GM19438 (cell line): ENCODE data around the gene TMEM119.

ENCODE experiments used
- ATAC-seq: cut with Tn5 transposase; IDR thresholded peaks from one replicate; pipeline ENCODE4 v1.9.1; 2021; ENCODE audit warnings: low read depth; ENCODE audit not compliant: unreplicated experiment

The TMEM119 gene

DNA sequence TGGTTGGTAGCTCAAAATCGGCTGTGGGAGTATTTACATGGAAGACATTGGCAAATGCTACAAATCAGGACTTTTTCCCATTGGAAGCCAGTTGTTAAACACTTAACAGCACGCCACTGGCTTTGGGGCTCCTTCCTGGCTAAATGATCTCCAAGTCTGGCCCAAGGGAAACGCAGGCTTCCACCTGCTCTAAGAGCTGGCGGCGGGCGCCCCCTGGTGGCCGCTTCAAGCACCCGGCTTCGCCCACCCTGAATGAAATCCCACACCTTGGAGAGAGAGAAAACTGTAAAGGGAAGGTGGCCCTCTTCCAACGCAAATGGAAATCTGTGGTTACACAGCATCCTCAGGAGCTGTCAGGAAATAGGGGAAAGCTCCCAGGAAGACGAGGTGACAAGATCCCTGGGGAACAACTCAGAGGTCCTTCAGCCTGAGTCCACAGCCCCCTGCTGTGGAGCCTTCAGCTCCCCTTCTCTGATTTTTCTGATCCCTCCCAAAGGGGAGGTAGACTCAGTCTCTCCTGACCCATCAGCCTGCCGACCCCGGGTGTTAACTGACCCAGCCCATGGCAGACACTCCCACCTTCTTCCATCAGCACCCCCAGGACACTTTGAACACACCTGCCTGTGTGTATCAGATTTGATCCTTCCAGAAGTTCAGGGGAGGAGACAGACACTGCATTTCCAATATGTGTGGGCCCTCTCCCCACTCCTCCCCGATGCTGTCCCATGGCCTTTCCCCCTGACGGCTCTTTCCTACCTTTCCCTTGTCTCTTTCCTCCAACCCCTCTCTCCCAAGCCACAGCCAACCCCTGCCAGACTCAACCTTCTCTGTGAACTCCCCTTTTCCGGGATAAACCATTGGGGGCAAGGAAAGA lies 20.4 kb upstream of the TMEM119 start:
- no peak for ATAC-seq

- peak; percentile 65 for ATAC-seq
Observed at GRCh38 chr12:108616941-108617858, 19.3 kb upstream of the TMEM119 start.

- no peak for ATAC-seq
Observed at GRCh38 chr12:108616359-108616758, 18.5 kb upstream of the TMEM119 start.

- no peak for ATAC-seq
Observed at GRCh38 chr12:108615918-108616317, 18.0 kb upstream of the TMEM119 start.

GRCh38 chr12:108614639-108615038 lies 16.8 kb upstream of the TMEM119 start:
- no peak for ATAC-seq

- ATAC-seq = no peak
Observed at GRCh38 chr12:108614041-108614440, 16.2 kb upstream of the TMEM119 start.

DNA sequence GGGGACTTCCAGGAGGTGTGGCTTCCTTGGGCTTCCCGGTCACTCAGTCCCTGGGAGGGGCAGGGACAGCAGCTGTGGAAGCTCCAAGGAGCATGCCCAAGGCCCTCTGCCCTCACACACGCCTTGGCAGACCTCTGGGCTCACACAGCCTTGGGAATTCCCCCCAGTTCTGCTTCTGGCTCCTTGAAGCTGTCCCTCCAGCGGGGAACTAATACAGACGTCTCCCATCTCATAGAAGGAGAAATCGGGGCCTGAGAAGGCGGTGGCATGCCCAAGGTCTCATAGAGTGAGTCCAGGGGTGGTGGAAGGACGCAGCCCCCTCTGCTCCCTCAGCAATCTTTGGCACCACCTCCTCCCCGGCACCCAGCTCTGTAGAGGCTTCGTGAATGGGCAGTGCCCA lies 15.7 kb upstream of the TMEM119 start:
- no peak for ATAC-seq

- ATAC-seq = no peak
Observed at GRCh38 chr12:108612788-108613282, 15.0 kb upstream of the TMEM119 start.

GRCh38 chr12:108611884-108612415 lies 14.1 kb upstream of the TMEM119 start:
- ATAC-seq = no peak

DNA sequence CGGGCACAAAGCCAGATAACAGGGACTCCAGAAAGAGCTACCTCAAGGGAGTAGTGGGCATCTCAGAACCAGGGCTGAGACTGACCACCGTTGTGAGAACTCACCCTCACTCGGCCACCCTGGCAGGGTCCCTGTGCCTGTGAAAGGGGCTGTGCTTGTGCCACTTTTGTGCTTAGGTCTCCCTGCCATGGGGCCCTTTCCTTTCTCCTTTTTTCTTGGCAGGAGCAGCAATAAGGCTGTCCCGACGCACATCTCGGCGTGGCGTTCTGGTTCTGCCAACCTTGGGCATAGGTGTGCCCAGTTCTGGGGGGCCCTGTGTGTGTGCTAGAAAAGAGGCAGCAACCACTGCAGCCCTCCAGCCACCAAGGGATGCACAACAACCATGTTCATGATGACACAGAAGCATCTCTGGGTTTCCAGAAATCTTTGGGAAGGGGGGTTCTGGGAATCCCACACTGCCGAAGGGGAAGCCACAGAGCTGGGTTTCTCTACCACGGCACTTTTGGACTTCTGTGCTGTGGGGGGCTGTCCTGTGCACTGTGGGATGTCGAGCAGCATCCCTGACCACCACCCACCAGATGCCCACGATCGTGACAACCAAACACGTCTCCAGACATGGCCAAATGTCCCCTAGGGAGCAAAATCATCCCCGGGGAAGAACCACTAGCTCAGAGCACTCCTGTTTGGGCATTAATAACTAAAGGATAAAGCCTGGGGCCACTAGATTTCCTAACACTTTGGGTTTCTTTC lies 13.1 kb upstream of the TMEM119 start:
- ATAC-seq = no peak

DNA sequence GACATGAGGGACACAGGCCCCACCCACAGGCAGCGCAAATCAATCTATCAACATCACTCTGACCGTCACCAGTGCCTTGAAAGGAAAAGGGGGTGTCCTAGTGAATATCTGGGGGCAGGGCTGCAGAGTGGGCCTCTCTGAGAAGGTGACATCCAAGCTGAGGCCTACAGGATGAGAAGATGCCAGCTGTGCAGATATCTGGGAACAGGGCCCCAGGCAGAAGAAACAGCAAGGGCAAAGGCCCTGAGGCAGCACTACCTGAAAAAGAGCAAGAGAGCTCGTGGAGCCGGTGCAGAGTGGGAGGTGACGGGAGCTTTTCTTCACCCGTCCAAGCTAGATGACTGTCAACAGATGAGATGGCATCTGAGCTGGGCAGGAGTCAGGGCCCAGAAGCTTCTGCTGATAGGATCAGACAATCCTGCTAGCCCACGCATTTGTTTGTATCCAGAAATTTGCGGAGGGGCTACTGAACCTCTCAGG lies 12.5 kb upstream of the TMEM119 start:
- ATAC-seq = no peak

DNA sequence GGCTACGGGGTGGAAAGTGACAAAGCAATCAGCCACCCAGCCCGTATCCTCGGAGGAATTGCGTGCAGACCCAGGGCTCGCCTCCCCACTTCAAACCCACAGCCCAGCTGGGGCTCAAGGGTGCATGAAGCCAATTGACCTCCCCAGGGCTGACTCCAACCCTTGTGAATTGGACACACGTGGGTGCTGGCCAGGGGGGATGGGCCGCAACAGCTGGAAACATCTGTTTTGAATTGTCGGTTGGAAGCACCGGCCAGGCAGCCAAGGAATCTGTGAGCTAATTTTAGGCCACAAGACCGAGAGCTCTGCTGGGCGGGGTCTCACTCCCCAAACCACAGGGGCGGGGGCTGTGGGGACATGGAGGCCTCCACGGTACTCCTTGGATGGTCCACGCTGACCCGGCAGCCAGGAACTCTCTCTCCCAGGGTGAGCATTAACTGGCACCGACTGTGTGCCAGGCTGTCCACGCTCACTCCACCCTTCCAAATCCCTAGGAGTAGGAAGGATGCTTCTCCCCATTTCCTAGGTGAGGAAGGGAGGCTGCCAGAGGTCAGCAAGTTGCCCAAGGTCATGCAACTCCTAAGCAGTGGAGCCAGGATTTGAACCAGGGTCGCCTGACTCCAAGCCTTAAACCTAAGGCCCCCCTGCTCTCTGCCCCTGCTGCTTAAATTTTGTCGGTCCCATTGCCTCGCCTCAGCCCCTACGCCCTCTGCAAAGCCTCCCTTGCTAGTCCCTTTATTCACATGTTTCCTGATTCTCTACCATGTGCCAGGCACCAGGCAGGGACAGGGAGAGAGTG lies 11.9 kb upstream of the TMEM119 start:
- no peak for ATAC-seq

- ATAC-seq = no peak
Observed at GRCh38 chr12:108608616-108609015, 10.7 kb upstream of the TMEM119 start.

DNA sequence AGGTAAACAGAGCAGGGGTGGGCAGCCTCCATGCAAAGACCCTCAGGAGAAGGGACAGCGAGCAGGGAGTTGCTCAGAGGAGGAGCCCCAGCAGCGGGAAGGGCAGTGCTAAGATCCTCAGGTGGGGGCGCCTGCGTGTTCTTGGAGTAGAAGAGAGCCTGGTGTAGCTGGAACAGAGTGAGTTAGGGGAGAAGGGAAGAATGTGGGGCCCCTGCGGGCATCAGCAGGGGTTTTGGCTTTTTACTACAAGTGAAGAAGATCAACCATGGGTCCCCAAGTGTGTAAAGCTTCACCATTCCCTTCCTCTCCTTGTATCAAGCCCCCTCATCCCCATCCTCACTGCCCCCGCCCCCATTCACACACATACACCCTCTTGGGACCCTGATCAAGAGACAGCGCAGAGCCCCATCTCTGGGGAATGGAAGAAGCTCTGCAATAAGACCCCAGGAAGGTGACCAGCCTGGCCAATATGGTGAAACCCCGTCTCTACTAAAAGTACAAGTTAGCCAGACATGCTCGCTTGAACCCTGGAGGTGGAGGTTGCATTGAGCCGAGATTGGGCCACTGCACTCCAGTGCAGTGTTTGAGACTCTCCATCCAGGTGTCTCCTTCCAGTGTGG lies 10.2 kb upstream of the TMEM119 start:
- no peak for ATAC-seq

DNA sequence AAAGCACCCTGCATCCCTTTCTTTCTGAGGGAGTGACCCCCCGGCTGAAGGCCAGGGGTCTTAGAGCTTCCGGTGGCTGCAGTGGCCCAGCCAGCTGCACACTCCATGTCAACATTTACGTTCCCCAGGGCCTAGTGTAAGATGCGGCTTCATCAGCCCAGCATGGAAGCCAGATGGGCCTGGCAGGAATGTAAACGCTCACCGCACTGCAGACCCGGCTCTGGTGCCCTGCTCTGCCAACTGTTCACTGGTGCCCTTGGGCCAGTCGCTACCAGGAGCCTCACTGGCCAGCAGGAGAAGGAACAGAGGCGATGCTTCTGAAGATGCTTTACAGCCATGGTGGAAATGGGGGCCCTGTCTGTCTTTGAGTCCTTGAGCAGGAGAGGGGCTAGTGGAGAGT lies 8.6 kb upstream of the TMEM119 start:
- no peak for ATAC-seq

GRCh38 chr12:108605690-108606406 lies 8.0 kb upstream of the TMEM119 start:
- no peak for ATAC-seq

DNA sequence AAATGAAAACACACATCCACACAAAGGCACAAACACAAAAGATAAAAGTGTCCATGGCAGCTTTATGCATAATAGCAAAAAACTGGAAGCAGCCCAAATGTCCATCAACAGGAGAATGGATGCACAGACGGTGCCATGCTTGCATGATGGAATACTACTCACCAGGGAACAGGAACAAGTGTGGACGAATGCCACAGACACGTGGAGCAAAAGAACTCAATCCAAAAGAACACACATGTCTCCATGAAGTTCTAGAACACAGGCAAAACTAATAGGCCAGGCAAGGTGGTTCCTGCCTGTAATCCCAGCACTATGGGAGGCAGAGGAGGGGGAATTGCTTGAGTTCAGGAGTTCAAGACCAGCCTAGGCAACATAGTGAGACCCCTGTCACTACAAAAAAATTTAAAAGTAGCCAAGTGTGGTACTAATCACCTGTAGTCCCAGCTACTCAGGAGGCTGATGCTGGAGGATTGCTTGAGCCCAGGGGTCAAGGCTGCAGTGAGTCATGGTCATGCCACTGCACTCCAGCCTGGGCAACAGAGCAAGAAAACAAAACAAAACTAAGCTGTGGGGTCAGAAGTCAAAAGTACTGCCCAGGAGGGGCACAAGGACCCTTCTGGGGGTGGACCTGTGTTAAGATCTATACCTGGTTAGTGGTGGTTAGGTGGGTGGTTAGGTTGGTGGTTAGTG lies 7.3 kb upstream of the TMEM119 start:
- no peak for ATAC-seq
